Stomach (tissue), 9 donors: ENCODE measurements around the gene PTPN14. TPM values are rescaled to one million over a fixed set of nuclear protein-coding genes. Genes with fewer than 3 reads are reported as not detected.

Source experiments
- DNase-seq, 2 donors: peaks; one replicate each; pipeline versions ENCODE4 v3.0.0 to v3.0.0-alpha.2; 2013 to 2019
- H3K27ac ChIP-seq, 5 donors: fragments of 200-600 bp in 4 of 5; sonication (generic) in 4 of 5; one replicate each; pipeline ENCODE4 v1.5.1; 2013 to 2019; ENCODE audit warnings: mild to moderate bottlenecking in 1 of 5, moderate library complexity in 1 of 5
- H3K27me3 ChIP-seq, 3 donors: fragments of 200-600 bp; sonication (generic); one replicate each; pipeline ENCODE4 v1.5.1; 2017 to 2019; ENCODE audit warnings: mixed run types in 1 of 3
- H3K36me3 ChIP-seq, 4 donors: fragments of 200-600 bp; sonication (generic); 1 replicate in 3 of 4; 2 replicates in 1 of 4; pipeline ENCODE4 v1.5.1; 2016 to 2019
- H3K4me1 ChIP-seq, 4 donors: fragments of 200-600 bp; sonication (generic); one replicate each; pipeline ENCODE4 v1.5.1; 2016 to 2019
- H3K4me3 ChIP-seq, 4 donors: fragments of 200-600 bp; sonication (generic) in 3 of 4; one replicate each; pipeline ENCODE4 v1.5.1; 2016 to 2019; ENCODE audit warnings: mild to moderate bottlenecking in 1 of 4
- H3K9me3 ChIP-seq, 4 donors: fragments of 200-600 bp; sonication (generic); one replicate each; pipeline ENCODE4 v1.5.1; 2016 to 2019
- CTCF ChIP-seq, 7 experiments: fragments of 450-650 bp in 4 of 7; fragments of 200-600 bp in 3 of 7; sonication (generic) in 3 of 7; IDR thresholded peaks; one replicate each; pipeline ENCODE4 v1.5.1; 2016 to 2019; ENCODE audit warnings: antibody characterized with exemption in 7 of 7, control low read depth in 2 of 7, mild to moderate bottlenecking in 1 of 7
- EP300 ChIP-seq: sonication (generic); formaldehyde crosslinking; IDR thresholded peaks from one replicate; pipeline ENCODE4 v1.6.1; 2017; ENCODE audit warnings: antibody characterized with exemption
- POLR2A ChIP-seq, 4 donors: fragments of 450-650 bp; IDR thresholded peaks; one replicate each; pipeline ENCODE4 v1.6.1; 2016; ENCODE audit warnings: antibody characterized with exemption in 4 of 4, control low read depth in 2 of 4, mild to moderate bottlenecking in 1 of 4, moderate library complexity in 1 of 4
- POLR2AphosphoS5 ChIP-seq, 3 donors: sonication (generic); formaldehyde crosslinking; IDR thresholded peaks; one replicate each; pipeline ENCODE4 v1.6.1; 2016; ENCODE audit warnings: antibody characterized with exemption in 3 of 3
- WGBS, 5 donors: extraction: QIAGEN DNeasy Blood & Tissue Kit in 3 of 5; methylation state at CpG; one replicate each; pipeline versions ENCODE4 v1.1.5 to v1.1.7; 2013 to 2018; 5-methylcytosine and 5-hydroxymethylcytosine counted together
- intact Hi-C: fragments of 100-400 bp; cut with DNase I; formaldehyde crosslinking; loops from one replicate; pipeline ENCODE4 v1.15.1; 2023; ENCODE audit warnings: low total_unique reads
- polyA plus RNA-seq, 3 donors: library from polyadenylated mRNA; stranded (reverse); fragments of 200-250 nt; gene quantifications; one replicate each; pipeline ENCODE4 v1.2.3, GENCODE V29; 2013
- total RNA-seq, 5 donors: library from RNA; depleted of rRNA; stranded (reverse); fragments of >200 nt; gene quantifications; one replicate each; pipeline versions ENCODE4 v1.1.0 to v1.2.3, GENCODE V29; 2014 to 2016
- donor health status: healthy with polysubstance abuse.
- donor health status: Bipolar disorder and iron deficiency.
- donor health status: healthy.

The PTPN14 gene
- total and polyA plus RNA-seq, 8 donors: 1.7 to 44.6 (median 9.8) TPM

- peak in 1 of 2 donors; percentile 55 for DNase-seq
- H3K36me3 ChIP-seq: peaks cover 0 to 19% (median 13%) of the 10 kb centered on the region in 4 donors
- TF ChIP-seq CTCF (IDR thresholded peaks at IDR 0.05): peak in 4 of 7 experiments; percentile 38 to 60 (median 48)
- no peak for TF ChIP-seq EP300
- no peaks in the 10 kb centered on the region for H3K9me3 ChIP-seq
- peaks cover 19 to 27% (median 24%) of the 10 kb centered on the region in 4 donors for H3K4me1 ChIP-seq
- no peaks in the 10 kb centered on the region for H3K27me3 ChIP-seq
- no peak overlapping the region for H3K4me3 ChIP-seq
- WGBS, 5 donors: 66 to 85% (median 76%) methylated on average over 9 of the region's 9 CpGs
- H3K27ac ChIP-seq: peak overlapping the region in 2 of 5 donors; percentile 60 to 61
- intact Hi-C loops: loop anchor here (5.0 kb wide), 2 partner anchors 70 to 255 kb away; no protein-coding TSS in a partner anchor
These were observed 219.5 kb downstream of the PTPN14 start for GRCh38 chr1:214331827-214332423.

- Histone ChIP-seq H3K36me3 (peaks cover 0 to 19% (median 13%) of the 10 kb centered on the region in 4 donors), H3K9me3 (no peaks in the 10 kb centered on the region), H3K27me3 (no peaks in the 10 kb centered on the region), H3K4me1 (peaks cover 19 to 27% (median 24%) of the 10 kb centered on the region in 4 donors), H3K4me3 (no peak overlapping the region), H3K27ac (peak overlapping the region in 4 of 5 donors; percentile 10 to 61 (median 54))
- intact Hi-C loops: loop anchor here (5.0 kb wide), 2 partner anchors 69 to 256 kb away; no protein-coding TSS in a partner anchor
- peak; percentile 23 to 38 for DNase-seq
- TF ChIP-seq POLR2AphosphoS5 (IDR thresholded peaks at IDR 0.05) (no peak), CTCF (IDR thresholded peaks at IDR 0.05) (no peak), POLR2A (IDR thresholded peaks at IDR 0.05) (no peak), EP300 (no peak)
- WGBS, 5 donors: 91 to 100% (median 95%) methylated on average over 1 of the region's 1 CpG
These were observed 220.2 kb downstream of the PTPN14 start for GRCh38 chr1:214331180-214331579.

- peak; percentile 46 to 54 for DNase-seq
- 44 to 56% (median 50%) methylated on average over 12 of the region's 12 CpGs for WGBS, 5 donors
These were observed 220.7 kb downstream of the PTPN14 start for GRCh38 chr1:214330715-214331114.

GRCh38 chr1:214330222-214330621 lies 221.2 kb downstream of the PTPN14 start:
- peaks cover 19 to 27% (median 24%) of the 10 kb centered on the region in 4 donors for H3K4me1 ChIP-seq
- peak overlapping the region; percentile 11 to 61 (median 60) for H3K27ac ChIP-seq
- 40 to 66% (median 60%) methylated on average over 3 of the region's 3 CpGs for WGBS, 5 donors
- intact Hi-C loops: loop anchor here (5.0 kb wide), 2 partner anchors 68 to 257 kb away; no protein-coding TSS in a partner anchor
- peaks cover 0 to 19% (median 13%) of the 10 kb centered on the region in 4 donors for H3K36me3 ChIP-seq
- no peak for TF ChIP-seq CTCF (IDR thresholded peaks at IDR 0.05)
- no peak for TF ChIP-seq POLR2A (IDR thresholded peaks at IDR 0.05)
- TF ChIP-seq EP300: no peak
- H3K9me3 ChIP-seq: no peaks in the 10 kb centered on the region
- DNase-seq: peak in 1 of 2 donors; percentile 30
- no peak overlapping the region for H3K4me3 ChIP-seq
- H3K27me3 ChIP-seq: no peaks in the 10 kb centered on the region

More at GRCh38 chr1:214330715-214331114, 220.7 kb downstream of the PTPN14 start:
- Histone ChIP-seq H3K4me1 (peaks cover 19 to 27% (median 24%) of the 10 kb centered on the region in 4 donors), H3K9me3 (no peaks in the 10 kb centered on the region), H3K27me3 (no peaks in the 10 kb centered on the region), H3K36me3 (peaks cover 0 to 19% (median 13%) of the 10 kb centered on the region in 4 donors), H3K27ac (peak overlapping the region in 3 of 5 donors; percentile 60 to 61 (median 60)), H3K4me3 (no peak overlapping the region)
- intact Hi-C loops: loop anchor here (5.0 kb wide), 2 partner anchors 68 to 257 kb away; no protein-coding TSS in a partner anchor
- no peak for TF ChIP-seq EP300
- TF ChIP-seq CTCF (IDR thresholded peaks at IDR 0.05): no peak
- TF ChIP-seq POLR2A (IDR thresholded peaks at IDR 0.05): no peak
- TF ChIP-seq POLR2AphosphoS5 (IDR thresholded peaks at IDR 0.05): peak in 1 of 3 donors; percentile 26
